Endothelial cell of umbilical vein (primary cell): ENCODE data around the gene SEMA4D. TPM values are rescaled to one million over a fixed set of nuclear protein-coding genes. Genes with fewer than 3 reads are reported as not detected.

Experiments
- BruUV-seq: library from RNA; stranded (reverse); fragments of 400-500 nt; replicated peaks from 2 replicates; lab custom pipeline; 2021; lab: Mats Ljungman, UMichigan
- CTCF ChIA-PET: fragments of 300-600, 350-600 bp; sonication (Branson Sonifier 250); formaldehyde crosslinking; loops from one replicate; lab custom pipeline; 2021; ENCODE audit warnings: antibody characterized with exemption, inconsistent platforms; lab: Charles Lee
- POLR2A ChIA-PET: fragments of 300-600, 350-600 bp; sonication (Branson Sonifier 250); formaldehyde crosslinking; loops from one replicate; lab custom pipeline; 2021; ENCODE audit warnings: antibody characterized with exemption, inconsistent platforms; lab: Charles Lee
- DNase-seq: peaks from one replicate; pipeline ENCODE4 v3.0.0-alpha.2; 2011; ENCODE audit warnings: low read depth, low spot score
- FAIRE-seq: peaks from 2 replicates; lab custom pipeline; 2011; peaks lifted over from hg19 to GRCh38; lab: Jason Lieb, UNC
- H2AFZ ChIP-seq: 2 replicates; pipeline ENCODE4 v1.6.0; 2012; ENCODE audit warnings: low read depth, low read length, control low read depth, inconsistent platforms
- H3K27ac ChIP-seq: 2 replicates; pipeline ENCODE4 v1.5.1; 2011; ENCODE audit warnings: low read depth, mild to moderate bottlenecking, control low read depth, low read length, moderate library complexity; ENCODE audit not compliant: insufficient read depth
- H3K27me3 ChIP-seq, 2 experiments: 2 replicates each; pipeline versions ENCODE4 v1.6.0 to v1.6.1; 2011; ENCODE audit warnings: low read length in 2 of 2, mixed read lengths in 1 of 2; ENCODE audit not compliant: control insufficient read depth in 2 of 2, insufficient read depth in 2 of 2
- H3K36me3 ChIP-seq, 2 experiments: 2 replicates in 1 of 2; 3 replicates in 1 of 2; pipeline ENCODE4 v1.5.1; 2011; ENCODE audit warnings: low read length in 2 of 2, mild to moderate bottlenecking in 1 of 2, moderate library complexity in 1 of 2; ENCODE audit not compliant: control insufficient read depth in 2 of 2, insufficient read depth in 2 of 2; ENCODE audit errors: extremely low read depth in 1 of 2
- H3K4me1 ChIP-seq: 3 replicates; pipeline ENCODE4 v1.5.1; 2011; ENCODE audit warnings: mild to moderate bottlenecking, low read length; ENCODE audit not compliant: control insufficient read depth, insufficient read depth; ENCODE audit errors: extremely low read depth
- H3K4me2 ChIP-seq: 2 replicates; pipeline ENCODE4 v1.6.1; 2011; ENCODE audit warnings: low read length, control low read depth, mixed read lengths; ENCODE audit not compliant: insufficient read depth
- H3K4me3 ChIP-seq, 3 experiments: fragments of 200-600 bp in 1 of 3; sonication (generic), shearing (Covaris generic) in 1 of 3; replicated peaks in 1 of 3; 2 replicates each; pipeline ENCODE4 v1.5.1; 2011 to 2016; ENCODE audit warnings: control low read depth in 3 of 3, low read length in 3 of 3, mild to moderate bottlenecking in 2 of 3, inconsistent platforms in 1 of 3, low read depth in 1 of 3, moderate library complexity in 1 of 3; ENCODE audit not compliant: insufficient read depth in 1 of 3
- H3K79me2 ChIP-seq: 2 replicates; pipeline ENCODE4 v1.6.0; 2012; ENCODE audit warnings: low read length, inconsistent platforms; ENCODE audit not compliant: control insufficient read depth, insufficient read depth
- H3K9ac ChIP-seq: replicated peaks from 2 replicates; pipeline ENCODE3; 2011; ENCODE audit warnings: low read length, control low read depth; ENCODE audit not compliant: insufficient read depth; ENCODE audit errors: extremely low read depth
- H3K9me1 ChIP-seq: replicated peaks from 3 replicates; pipeline ENCODE4 v1.6.0; 2011; ENCODE audit warnings: mild to moderate bottlenecking, low read length; ENCODE audit not compliant: control insufficient read depth, insufficient read depth; ENCODE audit errors: extremely low read depth
- H3K9me3 ChIP-seq: replicated peaks from 2 replicates; pipeline ENCODE4 v1.5.1; 2012; ENCODE audit warnings: low read length, inconsistent platforms; ENCODE audit not compliant: control insufficient read depth, insufficient read depth
- H4K20me1 ChIP-seq: replicated peaks from 2 replicates; pipeline ENCODE3; 2011; ENCODE audit warnings: mild to moderate bottlenecking, low read length; ENCODE audit not compliant: control insufficient read depth, insufficient read depth; ENCODE audit errors: extremely low read depth
- CTCF ChIP-seq, 2 donors: IDR thresholded peaks; 1 replicate in 1 of 2; 2 replicates in 1 of 2; pipeline ENCODE4 v1.5.1; 2011; ENCODE audit warnings: low read length in 2 of 2, mild to moderate bottlenecking in 2 of 2, moderate library complexity in 2 of 2, control low read depth in 1 of 2, inconsistent platforms in 1 of 2, low read depth in 1 of 2; ENCODE audit not compliant: insufficient read depth in 1 of 2; ENCODE audit errors: extremely low read depth in 1 of 2
- EZH2 ChIP-seq: IDR thresholded peaks from 2 replicates; pipeline ENCODE4 v1.6.1; 2012; ENCODE audit warnings: borderline replicate concordance, low read depth, mild to moderate bottlenecking, moderate library complexity, low read length, inconsistent platforms; ENCODE audit not compliant: severe bottlenecking
- FOS ChIP-seq: IDR thresholded peaks from 2 replicates; pipeline ENCODE4 v1.6.1; 2011; ENCODE audit warnings: mild to moderate bottlenecking, low read length, moderate library complexity, borderline replicate concordance; ENCODE audit not compliant: insufficient read depth
- GATA2 ChIP-seq: IDR thresholded peaks from 2 replicates; pipeline ENCODE4 v1.7.0; 2011; ENCODE audit warnings: low read depth, mild to moderate bottlenecking, moderate library complexity, mixed read lengths, low read length; ENCODE audit not compliant: insufficient read length, insufficient read depth
- JUN ChIP-seq: IDR thresholded peaks from 2 replicates; pipeline ENCODE4 v1.6.1; 2011; ENCODE audit warnings: borderline replicate concordance, low read depth; ENCODE audit not compliant: insufficient read length, insufficient read depth
- MAX ChIP-seq: IDR thresholded peaks from 2 replicates; pipeline ENCODE4 v1.6.1; 2011; ENCODE audit not compliant: insufficient read depth, insufficient read length
- MYC ChIP-seq: IDR thresholded peaks from one replicate; pipeline ENCODE4 v1.6.1; 2011; ENCODE audit warnings: mild to moderate bottlenecking, low read depth, low read length
- POLR2A ChIP-seq: IDR thresholded peaks from 2 replicates; pipeline ENCODE4 v1.6.1; 2012; ENCODE audit warnings: low read depth, mild to moderate bottlenecking, control low read depth, low read length
- POLR2AphosphoS5 ChIP-seq: IDR thresholded peaks from 2 replicates; pipeline ENCODE4 v1.6.1; 2012; ENCODE audit warnings: low read depth, mild to moderate bottlenecking, control low read depth, low read length, moderate library complexity; ENCODE audit not compliant: insufficient read depth
- dilution Hi-C: fragments of 300-500 bp; cut with MboI; formaldehyde crosslinking; loops from one replicate; pipeline ENCODE4 v1.15.0; 2019; ENCODE audit warnings: low sequenced_read_pairs; ENCODE audit not compliant: extremely low pct_ligation_motif_present
- intact Hi-C: fragments of 100-400 bp; cut with micrococcal nuclease; formaldehyde crosslinking; loops from one replicate; pipeline ENCODE4 v1.10.0; 2022
- polyA plus RNA-seq, 4 experiments: library from polyadenylated mRNA; depleted of rRNA in 3 of 4; stranded (reverse) in 3 of 4; unstranded in 1 of 4; fragments of >200 nt; gene quantifications; 2 replicates each; pipeline versions ENCODE4 v1.2.1 to v1.2.3, GENCODE V29; 2011 to 2012; ENCODE audit warnings: missing spikeins in 1 of 4
- total RNA-seq: library from RNA; stranded (reverse); gene quantifications from 2 replicates; pipeline ENCODE4 v1.2.3, GENCODE V29; 2021

Gene SEMA4D
- total and polyA plus RNA-seq, 2 donors (not counting 3 experiments of a cell fraction or from before 2014, with no cell fraction given), result 3.9 to 15.7 TPM

- ChIA-PET CTCF (interaction anchor here (4.7 kb wide), 1 partner anchor 22 kb away, joined by 29 read pairs; no protein-coding TSS in a partner anchor), POLR2A (no interaction called here)
- no peak for DNase-seq
- Histone ChIP-seq H3K9ac (no peak overlapping the region), H3K9me3 (no peaks in the 10 kb centered on the region), H3K79me2 (no peaks in the 10 kb centered on the region), H2AFZ (no peak overlapping the region), H3K9me1 (no peaks in the 10 kb centered on the region), H3K4me3 (no peak overlapping the region), H3K27me3 (no peaks in the 10 kb centered on the region), H3K27ac (no peak overlapping the region), H3K4me1 (peaks cover 16% of the 10 kb centered on the region), H4K20me1 (no peaks in the 10 kb centered on the region), H3K4me2 (no peak overlapping the region), H3K36me3 (no peaks in the 10 kb centered on the region)
- FAIRE-seq, result no peak
- dilution Hi-C loops, result no loop called here
- intact Hi-C loops, result no loop called here
- BruUV-seq, result no TSS peak
- no peak for TF ChIP-seq POLR2A
- no peak for TF ChIP-seq MAX
- TF ChIP-seq GATA2, result no peak
- TF ChIP-seq EZH2, result no peak
- TF ChIP-seq POLR2AphosphoS5, result no peak
- no peak for TF ChIP-seq FOS
- no peak for TF ChIP-seq CTCF (IDR thresholded peaks at IDR 0.05; ENCODE audit: extremely low read depth in 1 of 2, insufficient read depth in 1 of 2, low read depth in 1 of 2, low read length in 2 of 2)
- no peak for TF ChIP-seq MYC
- no peak for TF ChIP-seq JUN
Observed at GRCh38 chr9:89527084-89527483, 29.2 kb upstream of the SEMA4D start.
